PC-3 (cell line): ENCODE measurements around the gene SPACA6. TPM values are rescaled to one million over a fixed set of nuclear protein-coding genes. Genes with fewer than 3 reads are reported as not detected.

Source experiments
- ATAC-seq: fragments of 200-7000 bp; cut with Tn5 transposase; 2 replicates; pipeline ENCODE4 v1.9.1; 2020; ENCODE audit warnings: mild to moderate bottlenecking, moderate library complexity
- BruUV-seq: library from RNA; stranded (reverse); fragments of 400-500 nt; replicated peaks from 2 replicates; lab custom pipeline; 2021; lab: Mats Ljungman, UMichigan
- CTCF ChIA-PET: fragments of 300-600 bp; sonication (Branson Sonifier 250); formaldehyde crosslinking; loops from one replicate; lab custom pipeline; 2022; ENCODE audit warnings: antibody characterized with exemption; lab: Charles Lee
- POLR2A ChIA-PET: fragments of 300-600 bp; sonication (Branson Sonifier 250); formaldehyde crosslinking; loops from one replicate; lab custom pipeline; 2022; ENCODE audit warnings: antibody characterized with exemption; ENCODE audit not compliant: unreplicated experiment; lab: Charles Lee
- DNase-seq: peaks from one replicate; pipeline ENCODE4 v3.0.0-alpha.2; 2015
- H2AFZ ChIP-seq: fragments of 300-600 bp; sonication (generic); 2 replicates; pipeline ENCODE4 v1.6.0; 2016; ENCODE audit warnings: antibody characterized with exemption, low read length
- H3F3A ChIP-seq: fragments of 300-600 bp; sonication (generic); one replicate; pipeline ENCODE4 v1.6.0; 2017; ENCODE audit warnings: antibody characterized with exemption, low read length, control low read depth, mild to moderate bottlenecking; ENCODE audit not compliant: unreplicated experiment
- H3K27ac ChIP-seq: fragments of 300-600 bp; sonication (generic); 2 replicates; pipeline ENCODE4 v1.5.1; 2016; ENCODE audit warnings: mild to moderate bottlenecking, low read length
- H3K27me3 ChIP-seq: fragments of 300-600 bp; sonication (generic); 2 replicates; pipeline ENCODE4 v1.6.1; 2016; ENCODE audit warnings: low read length, mixed read lengths
- H3K36me3 ChIP-seq: fragments of 300-600 bp; sonication (generic); 2 replicates; pipeline ENCODE4 v1.6.1; 2016; ENCODE audit warnings: low read depth, mixed run types, low read length, mixed read lengths
- H3K4me1 ChIP-seq: fragments of 300-600 bp; sonication (generic); 2 replicates; pipeline ENCODE4 v1.5.1; 2016; ENCODE audit warnings: low read length; ENCODE audit not compliant: insufficient read depth
- H3K4me2 ChIP-seq: fragments of 300-600 bp; sonication (generic); 2 replicates; pipeline ENCODE4 v1.6.0; 2016; ENCODE audit warnings: low read length
- H3K4me3 ChIP-seq: fragments of 300-600 bp; sonication (generic); 2 replicates; pipeline ENCODE4 v1.5.1; 2016; ENCODE audit warnings: mild to moderate bottlenecking, low read length, mixed read lengths
- H3K79me2 ChIP-seq: fragments of 300-600 bp; sonication (generic); 2 replicates; pipeline ENCODE4 v1.6.1; 2017; ENCODE audit warnings: low read length, mixed read lengths
- H3K9ac ChIP-seq: fragments of 300-600 bp; sonication (generic); 2 replicates; pipeline ENCODE4 v1.6.0; 2016; ENCODE audit warnings: mild to moderate bottlenecking, low read length
- H3K9me2 ChIP-seq: fragments of 300-600 bp; sonication (generic); replicated peaks from 2 replicates; pipeline ENCODE4 v1.6.1; 2016; ENCODE audit warnings: mixed run types, low read length, mixed read lengths
- H3K9me3 ChIP-seq: fragments of 300-600 bp; sonication (generic); 2 replicates; pipeline ENCODE4 v1.6.1; 2016; ENCODE audit warnings: low read length, mixed read lengths
- H4K20me1 ChIP-seq: fragments of 300-600 bp; sonication (generic); 2 replicates; pipeline ENCODE4 v1.6.1; 2016; ENCODE audit warnings: low read length, mixed read lengths
- EZH2 ChIP-seq: fragments of 300-600 bp; sonication (generic); IDR thresholded peaks from one replicate; pipeline ENCODE4 v1.6.1; 2017; ENCODE audit warnings: antibody characterized with exemption, mild to moderate bottlenecking, low read length; ENCODE audit not compliant: unreplicated experiment
- EZH2phosphoT487 ChIP-seq: fragments of 300-600 bp; sonication (generic); IDR thresholded peaks from 2 replicates; pipeline ENCODE4 v1.6.1; 2018; ENCODE audit warnings: mild to moderate bottlenecking, antibody characterized with exemption, low read length, borderline replicate concordance
- intact Hi-C: fragments of 100-400 bp; cut with micrococcal nuclease; formaldehyde crosslinking; loops from 2 replicates; pipeline ENCODE4 v1.9.0; 2023
- total RNA-seq: library from RNA; depleted of rRNA; stranded (reverse); fragments of >200 nt; gene quantifications from 2 replicates; pipeline ENCODE4 v1.2.3, GENCODE V29; 2014
- TF ChIP-seq, protein P1 (sequence below): fragments of 300-600 bp; sonication (generic); conservative IDR thresholded peaks from 2 replicates; pipeline ENCODE4 v1.5.1; 2017; ENCODE audit warnings: antibody characterized with exemption, low read depth, mild to moderate bottlenecking, low read length

SPACA6 gene
- total RNA-seq, 1 experiment from 2014 or later, result 10.1 TPM

DNA sequence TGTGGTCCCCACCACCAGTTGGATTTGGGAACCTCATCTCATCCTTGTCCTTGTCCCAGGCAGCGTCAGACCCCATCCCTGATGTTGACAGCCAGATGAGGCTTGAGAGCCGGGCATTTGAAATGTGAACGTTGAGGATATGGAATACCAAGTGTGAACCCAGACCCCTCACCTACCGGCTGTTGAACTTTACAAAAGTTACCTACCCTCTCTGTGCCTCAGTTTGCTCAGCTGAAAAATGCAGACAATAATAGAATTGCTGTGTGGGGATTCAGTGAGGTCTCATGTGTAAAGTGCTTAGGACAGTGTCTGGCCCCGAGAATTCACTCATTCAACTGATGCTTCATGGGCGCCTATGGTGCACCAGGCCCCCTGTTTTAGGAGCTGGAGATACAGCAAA is 45.8 kb upstream of the SPACA6 start:
- Histone ChIP-seq H3K4me2 (no peak overlapping the region), H3K9me3 (no peaks in the 10 kb centered on the region), H3K4me3 (no peak overlapping the region), H3K9me2 (no peaks in the 10 kb centered on the region), H3K9ac (no peak overlapping the region), H3K27ac (no peak overlapping the region), H3F3A (no peaks in the 10 kb centered on the region), H4K20me1 (no peaks in the 10 kb centered on the region), H2AFZ (no peak overlapping the region), H3K79me2 (no peaks in the 10 kb centered on the region), H3K4me1 (no peaks in the 10 kb centered on the region), H3K27me3 (peaks cover 78% of the 10 kb centered on the region), H3K36me3 (no peaks in the 10 kb centered on the region)
- intact Hi-C loops, result no loop called here
- CTCF ChIA-PET, result no interaction called here
- POLR2A ChIA-PET, result no interaction called here
- BruUV-seq, result no TSS peak
- no peak for ATAC-seq
- no peak for DNase-seq
- no peak for TF ChIP-seq EZH2phosphoT487
- no peak for TF ChIP-seq EZH2
- TF ChIP-seq, protein P1, sequence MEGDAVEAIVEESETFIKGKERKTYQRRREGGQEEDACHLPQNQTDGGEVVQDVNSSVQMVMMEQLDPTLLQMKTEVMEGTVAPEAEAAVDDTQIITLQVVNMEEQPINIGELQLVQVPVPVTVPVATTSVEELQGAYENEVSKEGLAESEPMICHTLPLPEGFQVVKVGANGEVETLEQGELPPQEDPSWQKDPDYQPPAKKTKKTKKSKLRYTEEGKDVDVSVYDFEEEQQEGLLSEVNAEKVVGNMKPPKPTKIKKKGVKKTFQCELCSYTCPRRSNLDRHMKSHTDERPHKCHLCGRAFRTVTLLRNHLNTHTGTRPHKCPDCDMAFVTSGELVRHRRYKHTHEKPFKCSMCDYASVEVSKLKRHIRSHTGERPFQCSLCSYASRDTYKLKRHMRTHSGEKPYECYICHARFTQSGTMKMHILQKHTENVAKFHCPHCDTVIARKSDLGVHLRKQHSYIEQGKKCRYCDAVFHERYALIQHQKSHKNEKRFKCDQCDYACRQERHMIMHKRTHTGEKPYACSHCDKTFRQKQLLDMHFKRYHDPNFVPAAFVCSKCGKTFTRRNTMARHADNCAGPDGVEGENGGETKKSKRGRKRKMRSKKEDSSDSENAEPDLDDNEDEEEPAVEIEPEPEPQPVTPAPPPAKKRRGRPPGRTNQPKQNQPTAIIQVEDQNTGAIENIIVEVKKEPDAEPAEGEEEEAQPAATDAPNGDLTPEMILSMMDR, result no peak

DNA sequence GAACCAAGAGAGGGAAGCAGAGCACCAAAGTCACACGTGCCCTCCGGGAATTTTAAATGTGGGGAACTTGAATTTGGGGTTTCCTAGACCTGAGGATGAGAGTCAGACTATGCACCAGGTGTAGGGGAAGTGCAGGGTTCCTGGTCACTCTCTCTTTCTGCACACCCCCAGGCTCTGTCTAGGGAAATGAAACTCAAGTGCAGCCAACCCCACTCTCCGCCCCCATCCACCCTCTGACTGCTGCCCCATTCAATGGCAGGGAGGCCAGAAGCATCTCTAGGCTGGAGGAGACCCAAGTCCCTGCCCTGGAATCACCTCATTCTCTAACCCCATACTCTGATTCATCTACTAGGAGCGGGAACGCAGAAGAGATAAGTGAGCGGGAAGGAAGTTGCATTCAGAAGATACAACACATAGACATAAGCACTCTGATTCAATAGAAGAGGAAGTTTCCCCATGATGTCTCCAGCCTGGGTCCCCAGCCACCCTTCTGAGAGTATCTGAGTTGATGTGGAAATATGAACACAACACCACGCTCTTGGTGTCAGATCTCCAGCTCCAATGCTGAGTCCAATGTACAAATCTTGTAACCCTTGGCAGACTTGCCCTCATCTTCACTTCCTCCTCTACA is 41.8 kb upstream of the SPACA6 start:
- Histone ChIP-seq H3K9me3 (no peaks in the 10 kb centered on the region), H3K4me2 (no peak overlapping the region), H4K20me1 (no peaks in the 10 kb centered on the region), H3K9ac (no peak overlapping the region), H3K36me3 (no peaks in the 10 kb centered on the region), H3K4me1 (no peaks in the 10 kb centered on the region), H3K4me3 (no peak overlapping the region), H3K27ac (no peak overlapping the region), H3K79me2 (no peaks in the 10 kb centered on the region), H3K9me2 (no peaks in the 10 kb centered on the region), H3K27me3 (peaks cover 69% of the 10 kb centered on the region), H2AFZ (no peak overlapping the region), H3F3A (no peaks in the 10 kb centered on the region)
- no TSS peak for BruUV-seq
- TF ChIP-seq EZH2phosphoT487 (no peak), EZH2 (no peak)
- CTCF ChIA-PET, result no interaction called here
- DNase-seq, result no peak
- intact Hi-C loops, result no loop called here
- ATAC-seq, result no peak
- POLR2A ChIA-PET, result no interaction called here

DNA sequence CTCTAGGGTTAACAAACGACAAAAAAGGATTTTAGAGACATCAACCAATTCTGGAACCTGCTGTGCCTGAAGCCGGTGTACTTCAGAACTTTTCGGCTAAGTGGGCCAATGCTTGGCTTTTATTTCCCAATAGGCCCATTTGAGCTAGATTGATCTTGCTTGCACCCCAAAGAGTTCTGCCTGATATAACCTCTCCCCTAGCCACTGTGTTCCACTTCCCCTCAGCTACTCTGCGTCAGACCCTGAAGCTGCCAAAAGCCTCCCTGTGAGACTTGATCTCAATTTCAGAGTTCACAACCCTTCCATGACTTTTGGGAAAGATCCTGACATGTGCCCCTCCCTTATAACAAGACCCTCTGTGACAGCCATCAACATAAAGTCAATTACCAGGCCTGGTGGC is 40.9 kb upstream of the SPACA6 start:
- ChIA-PET CTCF (no interaction called here), POLR2A (interaction anchor here (0.6 kb wide), 1 partner anchor 181 kb away, joined by 4 read pairs; no protein-coding TSS in a partner anchor)
- no TSS peak for BruUV-seq
- TF ChIP-seq EZH2 (no peak), EZH2phosphoT487 (no peak)
- TF ChIP-seq, protein P1, result no peak
- H3K36me3 ChIP-seq, result no peaks in the 10 kb centered on the region
- H3K9ac ChIP-seq, result no peak overlapping the region
- H3K79me2 ChIP-seq, result no peaks in the 10 kb centered on the region
- H3K4me1 ChIP-seq, result peaks cover 3% of the 10 kb centered on the region
- no peaks in the 10 kb centered on the region for H3F3A ChIP-seq
- ATAC-seq (no peak), DNase-seq (no peak)
- H3K9me3 ChIP-seq, result no peaks in the 10 kb centered on the region
- intact Hi-C loops, result no loop called here
- no peak overlapping the region for H3K27ac ChIP-seq
- H3K4me3 ChIP-seq, result no peak overlapping the region
- H4K20me1 ChIP-seq, result no peaks in the 10 kb centered on the region
- H3K4me2 ChIP-seq, result no peak overlapping the region
- H2AFZ ChIP-seq, result no peak overlapping the region
- no peaks in the 10 kb centered on the region for H3K9me2 ChIP-seq
- H3K27me3 ChIP-seq, result peaks cover 63% of the 10 kb centered on the region
